ENCODE measurements around the gene C4BPA.

- TF ChIP-seq MAX (IDR thresholded peaks at IDR 0.05) = no peak
- TF ChIP-seq EP300 (IDR thresholded peaks at IDR 0.05; ENCODE audit: borderline replicate concordance) = no peak
Measured at GRCh38 chr1:207131163-207131562, 27.1 kb downstream of the C4BPA start.

All from Ishikawa (cell line).